ENCODE measurements around the gene PARM1.

The PARM1 gene

GRCh38 chr4:74996996-74997395 is 64.1 kb downstream of the PARM1 start:
- DNase-seq = no peak

GRCh38 chr4:74997948-74998729 is 65.2 kb downstream of the PARM1 start:
- no peak for DNase-seq

GRCh38 chr4:74999714-75000309 is 66.9 kb downstream of the PARM1 start:
- no peak for DNase-seq

- DNase-seq = no peak
These were observed 69.0 kb downstream of the PARM1 start for GRCh38 chr4:75001871-75002270.

- no peak for DNase-seq
These were observed 69.5 kb downstream of the PARM1 start for GRCh38 chr4:75002381-75002780.

GRCh38 chr4:75003979-75004378 is 71.1 kb downstream of the PARM1 start:
- no peak for DNase-seq

GRCh38 chr4:75004755-75005668 is 72.1 kb downstream of the PARM1 start:
- DNase-seq = no peak

- DNase-seq = no peak
These were observed 72.8 kb downstream of the PARM1 start for GRCh38 chr4:75005727-75006126.

GRCh38 chr4:75007891-75008290 is 75.0 kb downstream of the PARM1 start:
- DNase-seq = no peak

- no peak for DNase-seq
These were observed 76.2 kb downstream of the PARM1 start for GRCh38 chr4:75009138-75009537.

- DNase-seq = no peak
These were observed 78.3 kb downstream of the PARM1 start for GRCh38 chr4:75011131-75011795.

- no peak for DNase-seq
These were observed 82.7 kb downstream of the PARM1 start for GRCh38 chr4:75015627-75016026.

GRCh38 chr4:75016472-75016871 is 83.6 kb downstream of the PARM1 start:
- DNase-seq = no peak

GRCh38 chr4:75018811-75019479 is 86.0 kb downstream of the PARM1 start:
- DNase-seq = no peak

- DNase-seq = no peak
These were observed 92.5 kb downstream of the PARM1 start for GRCh38 chr4:75025431-75025830.

GRCh38 chr4:75028196-75028854 is 95.4 kb downstream of the PARM1 start:
- DNase-seq = no peak

- DNase-seq = no peak
These were observed 97.1 kb downstream of the PARM1 start for GRCh38 chr4:75030028-75030427.

GRCh38 chr4:75030649-75031235 is 97.8 kb downstream of the PARM1 start:
- DNase-seq = no peak

GRCh38 chr4:75031775-75032174 is 98.9 kb downstream of the PARM1 start:
- no peak for DNase-seq

GRCh38 chr4:75034523-75034922 is 101.6 kb downstream of the PARM1 start:
- DNase-seq = no peak

- DNase-seq = no peak
These were observed 102.4 kb downstream of the PARM1 start for GRCh38 chr4:75035321-75035720.
